ACC112 (cell line): ENCODE data around the gene PRSS50.
"Not testable (repeated sequence)": the region's sequence is repeated elsewhere in the genome, so short reads cannot be mapped to it uniquely, and the experiment has no call there.

Experiments
- H2AFZ ChIP-seq: fragments of 200-600 bp; sonication (generic); one replicate; pipeline ENCODE4 v1.6.0; 2017; ENCODE audit warnings: antibody characterized with exemption, low read length; ENCODE audit not compliant: unreplicated experiment
- H3K27ac ChIP-seq: fragments of 200-600 bp; sonication (generic); 2 replicates; pipeline ENCODE4 v1.5.1; 2014; ENCODE audit warnings: low read depth, mild to moderate bottlenecking, antibody characterized with exemption, low read length, moderate library complexity
- H3K27me3 ChIP-seq: fragments of 200-600 bp; sonication (generic); 2 replicates; pipeline ENCODE4 v1.6.1; 2014; ENCODE audit warnings: mild to moderate bottlenecking, antibody characterized with exemption, low read length, moderate library complexity, mixed read lengths; ENCODE audit not compliant: insufficient read depth
- H3K36me3 ChIP-seq: fragments of 200-600 bp; sonication (generic); 2 replicates; pipeline ENCODE4 v1.6.1; 2016; ENCODE audit warnings: mild to moderate bottlenecking, antibody characterized with exemption, low read length, moderate library complexity, mixed read lengths; ENCODE audit not compliant: insufficient read depth
- H3K4me1 ChIP-seq: fragments of 200-600 bp; sonication (generic); one replicate; pipeline ENCODE4 v1.6.1; 2016; ENCODE audit warnings: low read length, mixed read lengths; ENCODE audit not compliant: insufficient read depth, unreplicated experiment, control insufficient read depth
- H3K4me3 ChIP-seq: fragments of 200-600 bp; sonication (generic); 2 replicates; pipeline ENCODE4 v1.5.1; 2014; ENCODE audit warnings: mild to moderate bottlenecking, low read depth, low read length
- H3K79me2 ChIP-seq: fragments of 200-600 bp; sonication (generic); one replicate; pipeline ENCODE4 v1.6.0; 2016; ENCODE audit warnings: low read length; ENCODE audit not compliant: control insufficient read depth, unreplicated experiment, insufficient read depth

PRSS50 gene

GRCh38 chr3:46717447-46718231 lies at the start of gene PRSS50:
Gene PRSS50 (minus strand): TSS chr3:46717869. CDS start chr3:46717824, 45 bp downstream.
- no peak within 1 kb of the TSS for H2AFZ ChIP-seq
- peaks cover 38% of the 10 kb centered on the region for H3K27me3 ChIP-seq
- no peaks in the 10 kb centered on the region for H3K4me1 ChIP-seq
- H3K27ac ChIP-seq, result no peak within 1 kb of the TSS
- no peaks in the 10 kb centered on the region for H3K36me3 ChIP-seq
- no peak within 1 kb of the TSS for H3K4me3 ChIP-seq
- no peaks in the 10 kb centered on the region for H3K79me2 ChIP-seq

- Histone ChIP-seq H2AFZ (no peak overlapping the region), H3K36me3 (no peaks in the 10 kb centered on the region), H3K79me2 (no peaks in the 10 kb centered on the region), H3K4me3 (no peak overlapping the region), H3K4me1 (no peaks in the 10 kb centered on the region), H3K27ac (no peak overlapping the region), H3K27me3 (peaks cover 18% of the 10 kb centered on the region; the same call in 1 of the 2 replicates)
Measured at GRCh38 chr3:46764206-46764605, 46.5 kb upstream of the PRSS50 start.

GRCh38 chr3:46763178-46763577 lies 45.5 kb upstream of the PRSS50 start:
- Histone ChIP-seq H3K4me3 (no peak overlapping the region), H3K27ac (no peak overlapping the region), H2AFZ (no peak overlapping the region), H3K4me1 (no peaks in the 10 kb centered on the region), H3K79me2 (no peaks in the 10 kb centered on the region), H3K27me3 (peaks cover 21% of the 10 kb centered on the region), H3K36me3 (no peaks in the 10 kb centered on the region)

- Histone ChIP-seq H3K27me3 (peaks cover 27% of the 10 kb centered on the region), H3K79me2 (no peaks in the 10 kb centered on the region), H3K36me3 (no peaks in the 10 kb centered on the region), H3K4me1 (no peaks in the 10 kb centered on the region), H3K27ac (no peak overlapping the region), H2AFZ (no peak overlapping the region), H3K4me3 (no peak overlapping the region)
Measured at GRCh38 chr3:46759239-46760167, 41.8 kb upstream of the PRSS50 start.

GRCh38 chr3:46756642-46757041 lies 39.0 kb upstream of the PRSS50 start:
- Histone ChIP-seq H2AFZ (no peak overlapping the region), H3K27ac (no peak overlapping the region), H3K36me3 (no peaks in the 10 kb centered on the region), H3K4me1 (no peaks in the 10 kb centered on the region), H3K4me3 (no peak overlapping the region), H3K27me3 (peaks cover 15% of the 10 kb centered on the region), H3K79me2 (no peaks in the 10 kb centered on the region)

- peaks cover 21% of the 10 kb centered on the region for H3K27me3 ChIP-seq
Measured at GRCh38 chr3:46755646-46756045, 38.0 kb upstream of the PRSS50 start.

GRCh38 chr3:46753127-46753526 lies 35.5 kb upstream of the PRSS50 start:
- not testable (repeated sequence) for H3K4me3 ChIP-seq, H3K4me1 ChIP-seq, H3K27ac ChIP-seq, H3K79me2 ChIP-seq, H2AFZ ChIP-seq, H3K36me3 ChIP-seq
- peaks cover 22% of the 10 kb centered on the region for H3K27me3 ChIP-seq

More at GRCh38 chr3:46755646-46756045, 38.0 kb upstream of the PRSS50 start:
- H3K4me3 ChIP-seq, result no peak overlapping the region
- H3K4me1 ChIP-seq, result no peaks in the 10 kb centered on the region
- H3K36me3 ChIP-seq, result no peaks in the 10 kb centered on the region
- H3K27ac ChIP-seq, result no peak overlapping the region
- no peaks in the 10 kb centered on the region for H3K79me2 ChIP-seq
- H2AFZ ChIP-seq, result no peak overlapping the region

GRCh38 chr3:46750555-46751038 lies 32.9 kb upstream of the PRSS50 start:
- no peaks in the 10 kb centered on the region for H3K79me2 ChIP-seq
- no peaks in the 10 kb centered on the region for H3K4me1 ChIP-seq
- no peak overlapping the region for H2AFZ ChIP-seq
- no peak overlapping the region for H3K27ac ChIP-seq
- H3K36me3 ChIP-seq, result no peaks in the 10 kb centered on the region
- peaks cover 24% of the 10 kb centered on the region for H3K27me3 ChIP-seq
- no peak overlapping the region for H3K4me3 ChIP-seq

- no peak overlapping the region for H3K4me3 ChIP-seq
- no peaks in the 10 kb centered on the region for H3K79me2 ChIP-seq
- H3K27me3 ChIP-seq, result peaks cover 28% of the 10 kb centered on the region
- no peaks in the 10 kb centered on the region for H3K36me3 ChIP-seq
- H2AFZ ChIP-seq, result no peak overlapping the region
- no peaks in the 10 kb centered on the region for H3K4me1 ChIP-seq
- H3K27ac ChIP-seq, result no peak overlapping the region
Measured at GRCh38 chr3:46749129-46749528, 31.5 kb upstream of the PRSS50 start.

GRCh38 chr3:46748170-46748569 lies 30.5 kb upstream of the PRSS50 start:
- H3K27me3 ChIP-seq, result peaks cover 28% of the 10 kb centered on the region
- no peak overlapping the region for H3K4me3 ChIP-seq
- no peak overlapping the region for H3K27ac ChIP-seq
- H3K36me3 ChIP-seq, result no peaks in the 10 kb centered on the region
- H3K4me1 ChIP-seq, result no peaks in the 10 kb centered on the region
- no peak overlapping the region for H2AFZ ChIP-seq
- H3K79me2 ChIP-seq, result no peaks in the 10 kb centered on the region
